HS-27A (cell line): Measurements from ENCODE around the gene SEL1L2.

Experiments used
- DNase-seq: peaks from one replicate; pipeline ENCODE4 v3.0.0-alpha.2; 2012; ENCODE audit warnings: low read depth, missing footprints

Gene SEL1L2

DNA sequence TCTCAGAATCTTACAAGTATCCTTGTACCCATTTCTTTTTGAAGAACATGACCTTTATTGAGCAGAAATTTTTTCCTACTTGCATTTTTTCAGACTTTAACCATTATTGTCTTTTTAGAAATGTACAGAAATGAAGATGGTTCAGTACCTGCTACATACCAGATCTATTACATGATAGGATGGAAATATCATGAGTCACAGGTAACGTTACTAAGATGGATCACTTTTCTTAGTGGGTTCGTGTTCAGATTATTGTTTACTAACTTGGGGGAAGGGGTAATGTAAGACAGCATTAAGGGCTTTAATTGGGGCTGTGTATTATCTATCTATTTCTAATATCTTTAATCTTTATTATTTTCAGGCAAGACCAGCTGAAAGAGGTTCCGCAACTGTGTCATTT is 173.7 kb downstream of the SEL1L2 start:
- DNase-seq = no peak

DNA sequence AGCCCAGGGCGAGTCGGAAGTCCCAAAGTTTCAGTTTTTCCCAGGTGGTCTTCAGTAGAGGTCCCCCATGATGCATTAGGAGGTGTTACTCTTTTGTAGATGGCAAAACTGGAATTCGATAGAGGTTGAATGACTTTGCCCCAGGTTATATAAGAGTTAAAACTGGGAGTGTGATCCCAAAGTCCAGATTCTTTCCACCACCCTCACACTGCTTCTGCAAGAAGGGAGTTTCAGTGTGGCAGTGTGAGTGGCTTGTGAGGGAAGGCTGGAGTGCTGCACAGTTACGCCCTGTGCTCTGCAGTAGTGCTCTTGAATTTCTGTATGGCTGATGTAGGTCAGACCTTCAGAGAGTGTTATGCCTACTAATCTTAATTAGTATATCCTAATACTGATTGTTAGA is 175.7 kb downstream of the SEL1L2 start:
- DNase-seq = no peak

DNA sequence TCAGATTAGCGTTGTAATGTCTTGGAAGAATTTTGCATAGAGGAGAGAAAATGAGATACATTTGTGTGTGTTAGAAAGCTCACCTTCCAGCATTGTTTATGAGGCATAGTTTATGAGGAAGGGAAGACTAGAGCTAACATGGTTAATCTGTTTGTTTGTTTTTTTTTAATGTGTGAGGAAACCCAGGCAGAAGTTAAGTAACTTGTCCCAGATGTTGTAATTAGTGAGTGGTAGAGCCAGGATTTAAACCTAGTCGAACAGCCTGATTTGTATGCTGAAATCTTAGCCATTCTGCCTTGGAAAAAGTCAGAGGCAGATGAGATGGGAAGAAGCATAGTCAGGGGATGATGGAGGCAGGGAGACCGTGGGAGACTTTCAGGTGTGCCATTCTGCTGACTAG is 176.5 kb downstream of the SEL1L2 start:
- DNase-seq = no peak

DNA sequence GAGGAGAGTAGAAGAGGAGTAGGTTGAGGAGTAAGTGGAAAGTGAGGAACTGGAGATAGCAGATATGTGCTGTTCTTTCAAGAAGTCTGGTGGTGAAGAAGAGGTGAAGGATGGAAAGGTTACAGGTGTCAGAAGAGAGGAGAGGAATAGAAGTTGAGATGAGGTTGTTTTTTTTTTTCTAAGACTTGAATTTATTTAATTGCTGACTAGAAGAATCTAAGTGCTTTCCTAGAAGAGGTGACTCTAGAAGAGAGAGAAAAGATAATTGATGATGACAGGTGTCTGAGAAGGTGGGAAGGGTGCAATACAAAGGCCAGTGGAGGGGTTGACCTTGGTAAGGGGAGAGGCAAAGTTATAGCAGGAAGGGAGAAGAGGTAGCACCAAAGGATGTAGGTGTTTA is 180.0 kb downstream of the SEL1L2 start:
- DNase-seq = no peak

DNA sequence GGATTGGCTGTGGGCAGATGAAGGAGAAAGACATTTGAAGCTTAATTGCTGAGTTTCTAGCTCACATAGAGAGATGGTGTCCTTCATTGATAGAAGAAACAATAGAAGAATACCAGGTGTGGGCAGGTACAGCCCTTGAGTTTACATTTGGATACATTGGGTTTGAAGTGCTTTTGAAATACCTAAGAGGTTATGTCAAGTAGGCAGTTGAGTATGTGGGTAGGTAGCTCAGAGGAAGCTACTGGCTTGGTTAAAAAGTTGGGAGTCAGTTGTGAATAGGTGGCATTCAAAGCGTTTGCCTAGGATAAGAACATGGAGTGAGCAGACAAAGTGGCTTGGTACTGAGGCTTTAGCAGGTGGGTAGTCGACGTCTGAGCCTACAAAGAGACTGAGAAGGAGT is 180.6 kb downstream of the SEL1L2 start:
- no peak for DNase-seq

DNA sequence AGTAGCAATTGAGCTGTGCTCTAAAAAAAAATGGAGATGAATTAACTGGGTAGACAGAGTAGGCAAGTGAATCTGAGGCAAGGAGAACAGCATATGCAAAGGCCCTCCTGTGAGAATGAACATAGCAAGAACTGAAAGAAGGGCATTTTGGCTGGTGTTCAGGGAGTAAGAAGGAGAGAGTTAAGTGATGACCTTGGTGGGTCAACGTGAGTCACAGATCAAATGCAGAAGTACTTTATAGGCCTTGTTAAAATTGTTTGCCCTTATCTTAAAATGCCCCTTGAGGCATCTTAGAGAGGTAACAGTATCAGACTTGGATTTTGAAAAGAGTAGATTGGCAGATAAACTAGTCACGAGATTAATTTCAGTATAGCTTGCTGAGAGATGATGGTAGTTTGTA is 181.0 kb downstream of the SEL1L2 start:
- DNase-seq = no peak

DNA sequence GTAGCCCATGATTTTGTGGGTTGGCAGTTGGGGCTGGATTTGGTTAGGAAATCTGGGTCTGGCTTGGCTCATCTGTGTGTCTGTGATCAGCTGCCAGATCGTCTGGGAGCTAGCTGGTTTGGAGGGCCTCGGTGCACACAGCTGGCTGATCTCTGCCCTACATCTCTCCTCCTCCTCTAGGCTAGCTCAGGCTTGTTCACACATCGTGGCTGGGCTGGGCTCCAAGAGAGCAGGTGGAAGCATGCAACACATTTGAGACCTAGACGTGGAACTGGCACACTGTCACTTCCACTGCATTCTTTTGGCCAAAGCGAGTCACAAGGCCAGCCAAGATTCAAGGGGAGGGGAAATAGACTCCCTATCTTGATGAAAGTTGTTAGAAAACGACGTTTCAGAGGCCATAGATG is 189.7 kb downstream of the SEL1L2 start:
- peak; percentile 20 for DNase-seq

DNA sequence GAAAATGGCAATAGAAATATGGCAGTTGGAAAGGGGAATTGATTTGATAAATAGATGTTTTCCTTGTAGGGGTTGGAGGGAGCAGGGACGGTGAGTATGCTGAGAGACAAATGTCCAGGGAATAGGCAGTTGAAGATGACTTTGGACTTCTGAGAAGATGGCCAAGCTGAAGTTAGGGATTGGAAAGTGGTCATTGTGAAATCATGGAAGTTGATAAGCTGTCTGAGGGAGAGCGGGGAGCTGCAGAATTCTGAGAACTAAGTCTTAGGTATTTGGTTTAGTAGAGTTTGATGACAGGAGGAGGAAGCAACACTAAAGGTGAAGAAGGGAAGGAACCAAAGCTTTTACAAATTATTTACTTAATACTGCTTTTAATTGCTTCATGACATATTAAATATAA is 190.4 kb downstream of the SEL1L2 start:
- DNase-seq = no peak
